Trophoblast cell (in vitro differentiated cells and primary cell): ENCODE data around the gene PTDSS2.

Experiments
- DNase-seq, 2 donors: peaks; one replicate each; pipeline ENCODE4 v3.0.0-alpha.2; 2016
- H2AFZ ChIP-seq: 2 replicates; pipeline ENCODE4 v1.6.1; 2013; ENCODE audit warnings: low read length, moderate library complexity, mild to moderate bottlenecking; ENCODE audit not compliant: insufficient read depth, poor library complexity
- H2AK5ac ChIP-seq: 2 replicates; pipeline ENCODE4 v1.6.1; 2013; ENCODE audit warnings: mild to moderate bottlenecking, low read length
- H2BK120ac ChIP-seq: 2 replicates; pipeline ENCODE4 v1.6.1; 2013; ENCODE audit warnings: low read length, mild to moderate bottlenecking, moderate library complexity; ENCODE audit not compliant: insufficient read depth, poor library complexity
- H2BK12ac ChIP-seq: 2 replicates; pipeline ENCODE4 v1.6.1; 2013; ENCODE audit warnings: mild to moderate bottlenecking, low read length, moderate library complexity
- H2BK5ac ChIP-seq: 2 replicates; pipeline ENCODE4 v1.6.1; 2013; ENCODE audit warnings: low read length, low read depth, moderate library complexity, mild to moderate bottlenecking; ENCODE audit not compliant: poor library complexity
- H3K14ac ChIP-seq: 2 replicates; pipeline ENCODE4 v1.6.1; 2013; ENCODE audit warnings: mild to moderate bottlenecking, low read length
- H3K18ac ChIP-seq: 2 replicates; pipeline ENCODE4 v1.6.1; 2013; ENCODE audit warnings: mild to moderate bottlenecking, low read length
- H3K23ac ChIP-seq: 2 replicates; pipeline ENCODE4 v1.6.1; 2013; ENCODE audit warnings: low read length
- H3K27ac ChIP-seq: 2 replicates; pipeline ENCODE4 v1.5.1; 2013; ENCODE audit warnings: low read depth, mild to moderate bottlenecking, inconsistent platforms, low read length, moderate library complexity
- H3K27me3 ChIP-seq: 2 replicates; pipeline ENCODE4 v1.6.1; 2013; ENCODE audit warnings: inconsistent platforms, mild to moderate bottlenecking, low read length, moderate library complexity; ENCODE audit not compliant: insufficient read depth
- H3K36me3 ChIP-seq, 2 experiments: 1 replicate in 1 of 2; 2 replicates in 1 of 2; pipeline ENCODE4 v1.6.1; 2013; ENCODE audit warnings: low read length in 2 of 2, mild to moderate bottlenecking in 2 of 2, moderate library complexity in 1 of 2; ENCODE audit not compliant: insufficient read depth in 2 of 2, control insufficient read depth in 1 of 2
- H3K4ac ChIP-seq: 2 replicates; pipeline ENCODE4 v1.6.1; 2013; ENCODE audit warnings: low read depth, mild to moderate bottlenecking, low read length, moderate library complexity
- H3K4me1 ChIP-seq, 2 experiments: 1 replicate in 1 of 2; 2 replicates in 1 of 2; pipeline ENCODE4 v1.6.1; 2013; ENCODE audit warnings: low read length in 2 of 2, mild to moderate bottlenecking in 2 of 2, moderate library complexity in 1 of 2; ENCODE audit not compliant: insufficient read depth in 2 of 2, control insufficient read depth in 1 of 2
- H3K4me2 ChIP-seq: 2 replicates; pipeline ENCODE4 v1.6.1; 2013; ENCODE audit warnings: inconsistent platforms, mild to moderate bottlenecking, low read length, moderate library complexity
- H3K4me3 ChIP-seq: 2 replicates; pipeline ENCODE4 v1.5.1; 2013; ENCODE audit warnings: mild to moderate bottlenecking, low read depth, low read length, inconsistent platforms
- H3K79me1 ChIP-seq: one replicate; pipeline ENCODE4 v1.6.1; 2013; ENCODE audit warnings: low read length
- H3K79me2 ChIP-seq: 2 replicates; pipeline ENCODE4 v1.6.1; 2013; ENCODE audit warnings: low read length, mild to moderate bottlenecking; ENCODE audit not compliant: control insufficient read depth, insufficient read depth, poor library complexity
- H3K9ac ChIP-seq: 2 replicates; pipeline ENCODE4 v1.6.1; 2013; ENCODE audit warnings: mild to moderate bottlenecking, low read length
- H3K9me3 ChIP-seq: 2 replicates; pipeline ENCODE4 v1.6.1; 2013; ENCODE audit warnings: low read depth, mild to moderate bottlenecking, control low read depth, inconsistent platforms, low read length; ENCODE audit not compliant: insufficient read depth
- H4K12ac ChIP-seq: 2 replicates; pipeline ENCODE4 v1.6.1; 2013; ENCODE audit warnings: low read depth, mild to moderate bottlenecking, low read length, moderate library complexity
- H4K8ac ChIP-seq: 2 replicates; pipeline ENCODE4 v1.6.1; 2013; ENCODE audit warnings: low read depth, mild to moderate bottlenecking, low read length, moderate library complexity
- H4K91ac ChIP-seq: one replicate; pipeline ENCODE4 v1.6.1; 2013; ENCODE audit warnings: low read depth, mild to moderate bottlenecking, low read length, moderate library complexity
- WGBS: extraction: QIAGEN DNeasy Blood & Tissue Kit; methylation state at CpG from one replicate; pipeline ENCODE4 v1.1.7; 2013; ENCODE audit warnings: missing lambda C conversion rate; ENCODE audit not compliant: insufficient read length, insufficient coverage; ENCODE audit errors: extremely low coverage; 5-methylcytosine and 5-hydroxymethylcytosine counted together

The PTDSS2 gene

DNA sequence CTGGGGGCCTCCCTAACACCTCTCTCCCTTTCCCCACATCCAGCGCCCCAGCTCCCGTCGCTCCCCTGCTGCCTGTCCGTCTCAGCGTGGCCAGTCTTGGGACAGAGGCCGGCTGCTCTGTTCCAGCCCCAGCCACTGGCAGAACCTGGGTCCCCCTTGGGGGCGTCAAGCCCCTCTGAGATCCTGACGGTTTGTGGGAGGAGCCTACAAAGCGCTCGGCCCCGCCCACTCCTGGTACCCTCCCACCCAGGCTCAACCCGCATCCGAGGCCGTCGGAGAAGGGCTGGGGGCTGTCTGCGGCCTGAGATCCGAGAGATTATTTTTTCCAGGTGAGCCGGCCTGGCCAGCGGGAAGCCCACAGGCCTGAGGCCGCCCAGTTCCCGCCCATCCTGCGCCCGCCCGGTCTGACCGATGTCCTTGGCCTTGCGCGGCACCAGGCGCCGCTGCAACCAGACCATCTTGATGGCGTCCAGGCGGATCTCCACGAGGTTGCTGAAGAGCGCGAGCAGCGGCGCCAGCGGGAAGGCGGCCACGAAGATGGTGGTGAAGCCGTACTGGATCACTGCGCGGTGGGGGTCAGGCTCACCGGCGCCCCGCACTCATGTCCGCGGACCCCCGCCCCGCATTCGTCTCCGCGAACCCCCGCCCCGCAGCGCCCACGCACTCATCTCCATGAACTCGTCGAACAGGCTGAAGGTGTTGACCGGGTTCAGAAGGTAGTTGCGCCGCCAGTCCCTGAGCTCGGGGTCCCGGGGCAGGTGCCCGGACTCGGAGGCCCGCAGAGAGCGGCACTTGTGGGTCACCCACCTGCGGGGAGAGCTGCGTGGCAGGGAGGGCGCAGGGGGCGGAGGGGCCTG, 29.8 kb upstream of the PTDSS2 start:
- H3K4me3 ChIP-seq: no peak overlapping the region
- peak; percentile 81 to 85 for DNase-seq
- H3K9ac ChIP-seq: no peak overlapping the region
- peaks cover 4% of the 10 kb centered on the region for H3K9me3 ChIP-seq
- H3K79me2 ChIP-seq: peaks cover 14% of the 10 kb centered on the region
- peaks cover 19 to 32% of the 10 kb centered on the region in 2 experiments for H3K4me1 ChIP-seq
- no peak overlapping the region for H4K91ac ChIP-seq
- no peaks in the 10 kb centered on the region for H3K27me3 ChIP-seq
- H4K12ac ChIP-seq: no peak overlapping the region
- H4K8ac ChIP-seq: no peak overlapping the region
- no peak overlapping the region for H3K23ac ChIP-seq
- H3K79me1 ChIP-seq: peaks cover 20% of the 10 kb centered on the region
- H3K27ac ChIP-seq: no peak overlapping the region
- no peak overlapping the region for H2AK5ac ChIP-seq
- no peak overlapping the region for H3K4ac ChIP-seq
- H2AFZ ChIP-seq: no peak overlapping the region
- no peak overlapping the region for H2BK120ac ChIP-seq
- H3K36me3 ChIP-seq: no peaks in the 10 kb centered on the region
- no peak overlapping the region for H2BK5ac ChIP-seq
- no peak overlapping the region for H2BK12ac ChIP-seq
- whole genome bisulfite sequencing: no CpG with 5 or more reads among the region's 71 CpGs
- no peak overlapping the region for H3K18ac ChIP-seq
- no peak overlapping the region for H3K4me2 ChIP-seq
- H3K14ac ChIP-seq: no peak overlapping the region

GRCh38 chr11:420911-421321, 29.2 kb upstream of the PTDSS2 start:
- no peak overlapping the region for H2BK120ac ChIP-seq
- peaks cover 9% of the 10 kb centered on the region for H3K79me2 ChIP-seq
- H3K14ac ChIP-seq: no peak overlapping the region
- DNase-seq: no peak
- H3K27me3 ChIP-seq: no peaks in the 10 kb centered on the region
- H4K12ac ChIP-seq: no peak overlapping the region
- no CpG with 5 or more reads among the region's 21 CpGs for WGBS
- no peak overlapping the region for H4K8ac ChIP-seq
- H2AFZ ChIP-seq: no peak overlapping the region
- no peak overlapping the region for H3K18ac ChIP-seq
- H3K4me1 ChIP-seq: peaks cover 16 to 32% of the 10 kb centered on the region in 2 experiments
- H2BK5ac ChIP-seq: no peak overlapping the region
- no peak overlapping the region for H3K4ac ChIP-seq
- no peak overlapping the region for H2AK5ac ChIP-seq
- no peak overlapping the region for H3K23ac ChIP-seq
- H3K36me3 ChIP-seq: no peaks in the 10 kb centered on the region
- H3K4me3 ChIP-seq: no peak overlapping the region
- H3K9me3 ChIP-seq: peaks cover 4% of the 10 kb centered on the region
- H3K4me2 ChIP-seq: no peak overlapping the region
- H3K79me1 ChIP-seq: peaks cover 18% of the 10 kb centered on the region
- no peak overlapping the region for H2BK12ac ChIP-seq
- H3K27ac ChIP-seq: no peak overlapping the region
- peak overlapping the region; percentile 37 for H4K91ac ChIP-seq
- no peak overlapping the region for H3K9ac ChIP-seq

DNA sequence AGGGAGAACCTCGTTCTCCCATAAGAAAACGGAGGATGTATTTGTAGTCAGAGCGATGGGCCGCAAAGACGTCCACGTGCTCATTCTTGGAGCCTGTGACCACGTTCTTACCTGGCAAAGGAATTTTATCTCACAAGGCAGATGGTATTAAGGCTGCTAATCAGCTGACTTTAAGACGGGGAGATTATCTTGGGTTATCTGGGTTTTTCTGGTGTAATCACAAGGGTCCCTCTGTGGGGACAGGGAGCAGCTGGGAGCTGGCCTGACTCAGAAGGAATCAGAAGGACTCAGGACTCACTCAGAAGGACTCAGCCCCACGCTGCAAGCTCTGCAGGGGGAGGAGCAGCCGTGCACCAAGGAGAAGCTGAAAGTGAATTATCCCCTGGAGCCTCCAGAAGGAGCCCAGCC, 27.8 kb upstream of the PTDSS2 start:
- Histone ChIP-seq H3K4me3 (no peak overlapping the region), H3K14ac (no peak overlapping the region), H3K4me2 (no peak overlapping the region), H3K4me1 (peaks cover 10 to 19% of the 10 kb centered on the region in 2 experiments), H3K79me1 (peaks cover 6% of the 10 kb centered on the region), H3K4ac (no peak overlapping the region), H3K9me3 (peaks cover 4% of the 10 kb centered on the region), H2BK12ac (no peak overlapping the region), H2BK120ac (no peak overlapping the region), H4K12ac (no peak overlapping the region), H3K27me3 (no peaks in the 10 kb centered on the region), H4K91ac (no peak overlapping the region), H3K23ac (no peak overlapping the region), H2BK5ac (no peak overlapping the region), H3K18ac (no peak overlapping the region), H3K9ac (no peak overlapping the region), H2AFZ (no peak overlapping the region), H2AK5ac (no peak overlapping the region), H3K36me3 (no peaks in the 10 kb centered on the region), H3K27ac (no peak overlapping the region), H3K79me2 (no peaks in the 10 kb centered on the region), H4K8ac (no peak overlapping the region)
- WGBS: no CpG with 5 or more reads among the region's 10 CpGs
- peak; percentile 60 to 74 for DNase-seq

DNA sequence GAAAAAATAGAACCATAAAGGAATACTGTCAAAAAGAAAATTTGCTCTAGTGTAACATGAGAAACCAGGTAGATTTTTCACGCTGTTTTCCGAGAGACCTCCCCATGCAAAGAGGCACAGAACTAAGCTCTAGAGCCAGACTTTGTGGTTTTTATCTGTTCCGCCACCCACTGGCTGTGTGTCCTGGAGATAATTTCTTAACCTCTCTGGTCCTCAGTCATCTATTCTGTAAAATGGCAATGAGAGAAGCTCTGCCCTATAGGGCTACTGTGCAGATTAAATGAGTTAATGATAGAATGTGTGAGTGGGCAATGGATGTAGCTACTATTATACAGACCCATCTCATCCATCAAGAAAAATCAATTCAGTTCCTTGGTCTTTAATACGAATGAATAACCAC, 25.8 kb upstream of the PTDSS2 start:
- no peak overlapping the region for H4K8ac ChIP-seq

More for the DNA sequence above, 25.8 kb upstream of the PTDSS2 start:
- Histone ChIP-seq H2BK5ac (no peak overlapping the region), H2AK5ac (no peak overlapping the region), H3K36me3 (no peaks in the 10 kb centered on the region), H4K91ac (no peak overlapping the region), H3K27ac (no peak overlapping the region), H3K79me2 (no peaks in the 10 kb centered on the region), H3K4me1 (no peaks in the 10 kb centered on the region), H3K18ac (no peak overlapping the region), H3K79me1 (no peaks in the 10 kb centered on the region), H2AFZ (no peak overlapping the region), H3K9ac (no peak overlapping the region), H3K4me2 (no peak overlapping the region), H3K23ac (no peak overlapping the region), H2BK12ac (no peak overlapping the region), H2BK120ac (no peak overlapping the region), H3K27me3 (no peaks in the 10 kb centered on the region), H3K9me3 (no peaks in the 10 kb centered on the region), H3K4ac (no peak overlapping the region), H3K4me3 (no peak overlapping the region), H3K14ac (no peak overlapping the region), H4K12ac (no peak overlapping the region)
- DNase-seq: no peak
- no CpG with 5 or more reads among the region's 4 CpGs for WGBS
